HUDEP-2 (cell line): Measurements from ENCODE around the gene PPP2R1B.
A peak's percentile ranks its signal among the peaks of the same experiment; 100 is the strongest.
"Not testable (repeated sequence)": the region's sequence is repeated elsewhere in the genome, so short reads cannot be mapped to it uniquely, and the experiment has no call there.

Source experiments
- DNase-seq, 76 experiments: peaks; one replicate each; lab custom pipeline; 2025; ENCODE audit not compliant: unreplicated experiment in 76 of 76; lab: John Stamatoyannopoulos, UW

PPP2R1B gene

DNA sequence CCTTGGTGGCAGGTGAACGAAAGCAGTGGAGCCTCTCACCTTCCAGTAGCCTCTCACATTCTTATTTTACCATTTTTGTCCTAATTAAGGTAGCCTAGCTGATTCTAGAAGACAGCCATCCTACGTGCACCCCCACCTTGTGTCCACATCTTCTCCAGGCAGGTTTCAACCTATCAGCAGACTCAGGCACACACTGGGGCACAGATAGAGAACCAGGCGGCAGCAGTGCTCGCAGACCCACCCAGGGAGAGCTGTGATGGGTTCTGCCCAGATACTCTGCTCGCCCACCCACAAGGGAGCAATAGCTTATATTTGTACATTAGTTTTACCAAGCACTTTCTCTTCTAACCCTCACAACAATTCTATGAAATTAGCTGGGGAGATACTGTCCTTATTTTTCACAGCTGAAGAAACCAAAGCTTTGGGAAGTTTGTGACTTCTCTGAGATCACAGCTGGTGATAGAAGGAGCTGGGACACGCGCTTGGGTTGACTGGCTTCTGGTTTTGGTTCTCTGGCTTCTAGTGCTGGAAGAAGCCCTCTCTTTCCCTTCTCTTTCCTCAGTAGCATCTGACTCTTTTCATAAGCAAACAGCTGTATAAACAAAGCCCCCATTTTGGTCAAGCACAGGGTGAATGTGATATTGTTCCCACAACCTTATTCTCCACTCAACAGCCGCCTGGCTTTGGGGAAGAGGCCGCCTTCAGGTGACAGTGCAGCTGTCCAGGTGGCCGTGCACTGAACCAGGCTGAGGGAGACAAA is 36.9 kb downstream of the PPP2R1B start:
- DNase-seq = peak in 44 of 76 experiments; percentile 2 to 69 (median 32)

DNA sequence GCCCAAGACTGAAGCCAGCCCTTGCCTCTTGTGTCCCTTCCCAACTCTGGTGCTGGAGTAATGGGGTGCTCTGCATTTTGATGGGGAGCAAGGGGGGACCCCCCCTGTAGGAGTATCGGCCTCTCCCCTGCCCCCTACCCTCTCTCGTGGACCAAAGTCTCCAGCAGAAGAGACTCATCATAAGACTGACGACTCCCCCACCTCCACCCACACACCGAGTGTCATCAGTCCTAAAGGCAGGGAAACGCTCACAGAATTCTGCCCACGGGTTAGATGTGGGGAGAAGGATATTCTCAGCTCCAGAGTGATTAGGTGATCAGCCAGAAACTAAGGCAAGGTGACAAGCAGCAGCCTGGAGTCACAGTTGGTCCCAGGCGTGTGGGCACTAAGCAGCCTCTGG is 38.8 kb downstream of the PPP2R1B start:
- DNase-seq = peak in 1 of 76 experiments; percentile 19

DNA sequence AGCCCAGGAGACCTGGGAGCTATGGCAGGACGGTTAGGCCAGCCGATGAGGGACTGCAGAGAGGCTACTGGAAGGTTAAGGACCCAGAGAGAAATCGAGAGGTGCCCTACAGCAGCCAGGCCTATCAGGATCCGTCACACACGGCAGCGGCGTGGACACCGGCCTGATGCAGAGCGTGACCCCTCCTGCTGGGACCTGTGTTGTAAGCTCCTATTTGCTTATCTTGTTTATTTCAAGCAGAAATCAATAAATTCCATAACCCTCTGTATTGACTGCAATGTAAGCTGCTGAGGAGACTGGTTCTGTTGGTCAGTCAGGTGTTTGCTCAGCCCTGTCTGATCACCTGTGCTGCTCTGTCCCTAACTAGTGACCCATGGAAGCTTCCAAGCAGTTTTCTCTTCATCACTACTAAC is 39.9 kb downstream of the PPP2R1B start:
- DNase-seq = no peak

DNA sequence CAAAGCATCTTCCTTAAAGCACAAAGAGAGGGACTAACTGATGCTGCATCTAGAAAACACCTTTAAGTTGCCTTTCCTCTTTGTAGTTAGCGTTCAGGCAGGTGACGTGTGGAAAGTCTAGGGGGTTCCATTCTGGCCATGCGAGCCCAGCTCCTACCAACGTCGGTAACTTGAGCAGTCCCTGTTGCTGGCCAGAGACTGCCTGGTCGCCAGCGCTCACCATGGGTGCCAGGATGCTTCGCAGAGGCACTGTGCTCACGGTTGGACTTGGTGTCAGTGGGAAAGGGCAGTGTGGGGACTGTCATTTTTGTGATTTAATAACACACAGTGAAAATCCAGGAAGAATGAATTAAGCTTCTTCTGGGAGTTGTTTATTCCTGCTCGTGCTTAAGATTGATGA is 40.6 kb downstream of the PPP2R1B start:
- DNase-seq = no peak

DNA sequence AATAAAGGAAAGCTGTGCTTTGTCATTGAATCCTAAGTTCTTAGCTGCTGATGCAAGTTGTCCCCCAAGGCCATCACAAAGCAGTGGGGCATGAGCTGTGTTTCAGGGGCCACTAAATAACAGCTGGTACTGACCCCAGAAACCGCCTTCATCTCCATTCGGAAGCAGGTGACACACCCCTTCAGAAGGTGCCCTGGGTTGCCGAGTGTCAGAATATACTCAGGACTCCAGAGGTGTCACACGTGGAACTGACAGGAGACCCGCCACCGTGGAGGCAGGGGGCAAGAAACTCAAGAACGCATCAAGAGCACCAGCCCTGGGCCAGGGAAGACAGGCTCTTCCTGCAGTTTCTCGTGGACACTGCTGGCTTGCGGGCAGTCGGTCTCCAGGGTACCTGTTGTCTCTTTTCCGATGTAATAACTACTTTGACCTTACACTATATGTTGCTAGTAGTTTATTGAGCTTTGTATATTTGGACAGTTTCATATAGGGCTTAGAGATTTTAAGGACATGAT is 41.5 kb downstream of the PPP2R1B start:
- no peak for DNase-seq

DNA sequence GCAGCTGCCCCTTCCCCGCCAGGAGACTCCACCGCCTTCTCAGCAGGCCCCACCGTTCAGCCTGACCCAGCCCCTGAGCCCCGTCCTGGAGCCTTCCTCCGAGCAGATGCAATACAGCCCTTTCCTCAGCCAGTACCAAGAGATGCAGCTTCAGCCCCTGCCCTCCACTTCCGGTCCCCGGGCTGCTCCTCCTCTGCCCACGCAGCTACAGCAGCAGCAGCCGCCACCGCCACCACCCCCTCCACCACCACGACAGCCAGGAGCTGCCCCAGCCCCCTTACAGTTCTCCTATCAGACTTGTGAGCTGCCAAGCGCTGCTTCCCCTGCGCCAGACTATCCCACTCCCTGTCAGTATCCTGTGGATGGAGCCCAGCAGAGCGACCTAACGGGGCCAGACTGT is 42.6 kb downstream of the PPP2R1B start:
- DNase-seq = no peak

DNA sequence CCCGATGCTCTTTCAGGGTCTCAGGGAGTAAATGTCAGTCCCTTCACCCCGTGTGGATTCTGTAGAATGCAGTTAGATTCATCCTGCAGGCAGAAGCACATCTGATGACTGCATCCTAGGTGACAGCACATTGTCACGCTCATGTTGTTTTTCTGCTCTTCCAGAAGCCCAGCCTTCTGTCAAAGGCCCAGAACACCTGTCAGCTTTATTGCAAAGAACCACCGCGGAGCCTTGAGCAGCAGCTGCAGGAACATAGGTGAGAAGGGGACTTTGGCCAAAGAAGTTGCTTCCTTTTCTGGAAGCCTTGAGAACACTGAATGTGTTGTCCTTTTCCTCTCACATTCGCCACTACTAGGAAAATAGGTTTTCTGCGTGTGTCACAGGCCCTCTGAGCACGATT is 43.7 kb downstream of the PPP2R1B start:
- no peak for DNase-seq

DNA sequence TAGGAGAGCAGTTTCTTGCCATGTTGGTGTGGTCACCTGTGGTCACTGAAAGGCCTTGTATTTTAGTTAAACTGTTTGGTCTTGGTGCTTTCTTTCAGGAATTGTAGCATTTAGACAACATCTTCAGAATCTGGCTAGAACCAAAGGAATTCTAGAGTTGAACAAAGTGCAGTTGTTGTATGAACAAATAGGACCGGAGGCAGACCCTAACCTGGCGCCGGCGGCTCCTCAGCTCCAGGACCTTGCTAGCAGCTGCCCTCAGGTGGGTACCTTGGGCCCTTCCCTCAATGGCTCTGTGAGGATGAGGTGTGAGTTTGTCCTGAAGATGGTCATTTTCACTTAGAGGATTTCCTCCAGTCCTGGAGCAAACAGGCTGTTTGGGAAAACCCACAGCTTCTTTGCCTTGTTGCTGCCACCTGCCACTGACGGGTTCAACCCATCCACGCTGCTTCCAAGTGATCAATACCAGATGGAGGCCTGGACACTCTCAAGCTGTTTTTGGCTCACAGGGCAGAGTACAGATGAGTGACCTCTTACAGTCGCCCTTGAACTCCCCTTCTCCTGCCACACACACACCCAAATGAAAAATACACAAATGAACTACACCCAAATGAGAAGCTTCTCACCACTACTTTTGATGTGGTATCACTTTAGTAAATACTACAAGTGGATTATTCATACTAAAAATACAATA is 45.2 kb downstream of the PPP2R1B start:
- no peak for DNase-seq

DNA sequence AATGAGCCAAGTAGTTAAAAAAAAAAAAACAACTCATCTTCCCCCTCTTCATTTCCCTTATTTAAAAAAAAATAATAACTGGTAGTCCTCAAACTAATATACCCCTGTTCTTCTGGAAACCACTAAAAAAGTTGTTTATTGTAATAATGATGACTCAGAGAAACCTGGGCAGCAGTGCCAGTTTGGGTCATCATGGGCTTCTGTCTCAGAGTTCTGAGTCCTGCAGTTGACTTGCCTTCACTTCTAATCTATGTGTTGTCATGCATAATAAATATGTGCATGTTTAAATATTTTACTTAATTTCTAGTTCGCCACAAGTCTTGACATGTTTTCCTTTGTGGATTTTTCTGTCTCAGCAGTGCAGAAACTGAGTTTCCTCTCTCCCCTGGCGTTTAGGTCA is 46.8 kb downstream of the PPP2R1B start:
- no peak for DNase-seq

DNA sequence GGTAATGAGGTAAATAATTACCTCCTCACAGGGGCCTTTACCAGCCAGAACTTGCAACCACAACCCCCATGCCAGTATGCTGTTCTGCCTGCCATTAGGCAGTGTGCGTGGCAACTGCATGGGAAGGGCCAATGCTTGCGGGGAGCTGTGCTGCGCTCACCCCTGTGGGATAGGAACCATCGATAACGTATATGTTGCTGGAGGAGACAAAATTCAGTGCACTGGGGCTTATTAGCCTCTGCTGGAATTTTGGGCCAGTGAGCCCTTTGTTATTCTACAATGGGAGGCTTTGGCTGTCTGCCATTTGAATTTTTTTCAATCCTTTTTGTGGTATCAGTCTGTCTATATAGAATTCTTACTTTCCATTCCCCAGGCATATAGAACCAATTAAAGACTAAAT is 47.3 kb downstream of the PPP2R1B start:
- DNase-seq = no peak

DNA sequence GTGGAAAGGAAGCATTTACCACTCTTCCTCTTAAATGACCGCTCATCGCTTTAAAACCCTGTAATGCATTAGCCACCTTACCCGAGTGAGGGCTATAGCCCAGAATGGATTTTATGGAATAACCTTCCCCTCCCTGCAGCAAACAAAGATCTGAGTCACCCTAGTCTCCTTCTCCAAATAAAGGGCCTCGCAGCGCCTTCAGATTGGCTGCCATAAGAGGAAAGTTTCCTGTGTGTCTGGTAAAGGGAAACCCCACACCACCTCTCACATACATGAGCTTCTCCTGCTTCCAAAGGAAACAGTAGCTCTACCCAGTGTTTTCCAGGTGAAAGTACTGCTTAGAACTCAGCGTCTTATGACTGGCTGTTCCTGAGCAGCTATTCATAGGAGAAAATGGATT is 47.8 kb downstream of the PPP2R1B start:
- DNase-seq = no peak

DNA sequence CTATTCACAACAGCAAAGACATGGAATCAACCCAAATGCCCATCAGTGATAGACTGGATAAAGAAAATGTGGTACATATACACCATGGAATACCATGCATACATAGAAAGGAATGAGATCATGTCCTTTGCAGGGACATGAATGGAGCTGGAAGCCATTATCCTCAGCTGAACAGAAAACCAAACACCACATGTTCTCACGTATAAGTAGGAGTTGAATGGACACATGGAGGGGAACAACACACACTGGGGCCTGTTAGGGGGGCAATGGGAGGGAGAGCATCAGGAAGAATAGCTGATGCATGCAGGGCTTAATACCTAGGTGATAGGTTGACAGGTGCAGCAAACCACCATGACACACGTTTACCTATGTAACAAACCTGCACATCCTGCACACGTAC is 48.5 kb downstream of the PPP2R1B start:
- DNase-seq = not testable (repeated sequence)

DNA sequence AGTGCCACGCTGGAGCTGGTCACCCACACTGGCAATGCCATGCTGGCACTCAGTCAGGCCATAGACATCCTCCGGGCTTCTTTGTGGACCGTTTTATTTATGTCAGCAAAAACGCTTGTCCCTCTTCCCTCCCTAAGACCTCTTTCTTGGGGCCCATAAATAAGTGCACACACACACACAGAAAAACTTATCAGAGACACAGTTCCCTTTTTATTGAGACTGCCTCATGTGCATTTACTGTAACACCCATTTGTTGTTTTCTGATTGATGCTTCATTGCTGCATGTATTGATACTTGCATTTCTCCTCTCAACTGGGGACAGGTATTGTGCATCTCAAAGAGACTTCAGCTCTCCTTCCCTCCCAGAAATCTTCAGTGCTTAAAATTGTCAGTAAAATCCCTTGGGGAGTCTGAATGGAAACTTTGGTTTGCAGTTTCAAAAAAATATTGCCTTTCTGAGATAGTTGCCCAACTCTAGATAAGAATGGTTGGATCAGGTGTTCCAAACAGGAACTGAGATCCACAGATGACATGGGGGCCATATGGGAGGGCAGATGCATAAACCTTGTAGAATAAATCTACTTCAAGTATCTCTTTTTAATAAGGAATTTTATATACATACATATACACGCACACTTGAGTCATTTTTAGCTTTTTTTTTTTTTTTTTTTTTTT is 50.9 kb downstream of the PPP2R1B start:
- DNase-seq = no peak

DNA sequence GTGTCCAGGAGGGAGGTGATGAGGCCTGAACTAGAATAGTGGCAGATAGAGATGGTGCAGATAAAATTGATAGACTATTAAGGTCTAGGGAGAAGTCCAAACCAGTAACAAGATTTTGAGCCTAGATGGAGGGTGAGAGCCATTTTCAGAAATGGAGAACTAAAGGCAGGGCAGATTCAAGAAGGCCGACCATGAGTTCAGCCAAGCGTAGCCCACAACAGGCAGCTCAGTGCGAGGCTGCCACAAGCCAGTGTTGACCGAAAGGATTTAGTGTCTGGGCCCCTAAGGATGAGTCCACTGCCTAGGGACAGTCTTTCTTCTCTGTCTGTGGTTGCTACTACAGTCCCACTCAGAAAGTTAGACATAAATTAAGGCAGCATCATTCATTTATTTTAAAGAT is 51.7 kb downstream of the PPP2R1B start:
- DNase-seq = no peak

DNA sequence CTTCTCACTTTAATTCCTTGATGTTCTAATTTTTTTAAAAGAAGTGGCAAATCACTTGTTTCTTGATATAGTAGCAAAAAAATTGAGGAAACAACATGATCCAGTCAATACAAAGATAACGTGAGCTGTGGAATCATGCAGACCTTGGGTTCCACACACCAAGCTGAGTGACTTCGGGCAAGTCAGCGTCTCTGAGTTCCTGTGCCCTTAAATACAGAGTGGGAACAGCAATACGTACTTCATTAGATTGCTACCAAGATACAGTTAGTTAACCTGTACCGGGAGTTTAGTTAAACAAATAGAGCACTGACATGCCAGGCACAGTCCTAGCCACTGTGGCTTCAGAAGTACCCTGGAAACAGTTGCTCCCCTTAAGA is 58.5 kb downstream of the PPP2R1B start:
- no peak for DNase-seq

DNA sequence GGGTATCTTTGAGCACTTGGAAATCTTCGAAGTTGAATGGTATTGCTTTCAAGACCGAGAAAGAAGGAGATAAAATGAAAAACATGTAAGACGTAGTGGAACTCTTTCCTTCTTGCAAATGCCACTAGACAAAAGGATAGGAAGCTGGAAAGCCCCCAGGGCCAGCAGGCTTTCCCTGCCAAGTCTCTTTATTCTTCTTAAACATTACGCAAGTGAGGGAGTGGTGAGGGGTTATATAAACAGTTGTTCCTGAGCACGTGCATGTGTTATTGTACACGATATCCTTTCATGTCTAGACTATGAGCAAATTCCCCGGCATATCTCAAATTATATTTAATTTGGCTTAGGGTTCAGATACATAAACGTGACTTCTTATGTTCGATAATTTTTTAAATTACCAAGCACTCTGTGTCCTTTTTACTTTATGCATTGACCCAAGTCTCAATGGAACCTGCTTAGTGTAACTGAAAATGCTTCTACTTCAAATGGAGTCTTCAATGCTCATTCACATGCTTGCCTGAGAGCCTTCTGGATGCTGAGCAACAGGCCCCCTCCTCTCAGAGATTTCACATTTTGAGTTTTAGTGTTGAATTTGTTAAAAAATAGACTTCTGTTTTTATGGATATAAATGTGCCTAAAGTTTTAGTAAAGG is 59.0 kb downstream of the PPP2R1B start:
- no peak for DNase-seq

DNA sequence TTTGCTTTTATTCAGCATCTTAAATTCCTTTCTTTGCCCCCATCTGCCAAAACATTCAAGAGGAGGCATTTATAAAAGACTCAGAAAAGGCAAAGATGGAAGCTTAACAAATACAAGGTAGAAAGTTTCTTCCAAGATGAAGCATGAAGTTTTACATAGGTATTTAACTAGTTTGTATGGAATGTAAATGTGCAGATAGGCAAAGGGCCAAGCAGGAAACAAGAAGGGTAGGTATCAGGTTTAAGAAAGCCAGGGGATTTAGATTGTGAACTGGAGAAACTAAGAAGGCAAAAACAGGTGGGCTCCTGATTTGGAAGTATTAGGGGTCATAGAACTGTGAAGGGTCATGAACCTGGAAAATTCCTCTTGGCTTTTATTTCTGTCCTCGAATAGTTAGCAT is 62.6 kb downstream of the PPP2R1B start:
- no peak for DNase-seq

DNA sequence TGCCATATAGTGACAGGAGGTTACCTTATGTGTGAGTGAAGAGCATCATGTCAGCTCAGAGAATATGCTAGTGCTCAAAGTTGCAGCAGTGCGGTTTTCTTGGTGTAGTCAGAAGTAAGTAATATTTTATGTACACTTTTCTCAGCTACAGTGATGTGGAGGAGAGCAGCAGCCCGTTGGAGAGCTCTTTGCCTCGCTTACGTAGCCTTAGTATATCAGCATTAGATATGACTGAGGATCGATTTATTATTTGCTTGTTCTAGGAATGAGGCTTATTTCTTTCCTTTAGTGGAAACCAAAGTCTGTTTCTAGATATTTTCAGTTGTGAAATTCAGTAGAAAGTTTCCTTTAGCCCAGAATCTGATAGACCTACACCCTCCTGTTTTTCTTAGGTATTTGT is 63.6 kb downstream of the PPP2R1B start:
- DNase-seq = no peak

DNA sequence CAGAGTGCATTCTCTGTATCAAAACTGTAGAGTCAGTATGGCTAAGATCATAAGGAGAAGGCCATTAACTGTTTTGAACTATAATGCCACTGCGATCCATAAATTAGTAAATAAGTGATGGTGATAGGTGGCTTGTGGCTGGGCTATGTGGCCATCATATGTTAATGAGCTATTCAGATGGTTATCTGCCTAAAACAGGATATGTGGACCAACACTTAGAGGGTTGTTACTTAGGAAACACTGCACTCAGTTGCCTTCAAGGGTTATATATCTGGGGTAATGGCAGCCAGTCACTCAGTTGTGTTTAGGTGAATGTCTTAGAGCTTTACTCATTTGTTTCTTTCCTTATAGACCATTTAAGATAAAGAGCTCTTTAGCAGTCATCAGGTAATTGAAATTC is 66.0 kb downstream of the PPP2R1B start:
- DNase-seq = no peak

DNA sequence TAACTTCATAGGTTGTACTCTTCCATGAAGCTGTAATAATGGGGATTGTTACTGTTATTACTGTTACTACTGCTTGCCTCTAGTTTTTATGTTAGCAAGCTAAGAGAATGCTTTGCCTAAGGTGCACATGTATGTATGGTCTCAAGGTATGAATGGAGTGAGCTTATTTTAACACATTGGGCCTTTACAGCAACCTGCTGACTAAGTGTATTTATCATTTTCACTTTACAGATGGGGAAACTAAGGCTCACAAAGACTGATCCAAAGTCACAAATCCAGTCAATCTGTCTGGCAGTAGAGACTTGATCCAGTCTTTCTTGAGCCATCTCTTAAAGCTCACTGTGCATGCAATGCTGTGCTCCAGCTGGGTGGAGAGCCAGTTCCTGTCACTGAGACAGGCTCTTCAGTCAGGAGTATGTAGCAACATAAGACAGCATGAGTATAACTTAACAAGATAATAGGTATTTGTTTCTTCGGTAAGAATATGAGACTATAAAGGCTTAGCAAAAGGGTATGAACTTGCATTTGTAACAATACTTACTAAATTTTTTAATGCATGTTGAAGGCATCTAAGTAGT is 66.5 kb downstream of the PPP2R1B start:
- DNase-seq = peak in 9 of 76 experiments; percentile 4 to 41 (median 21)
